GM12878 (cell line): ENCODE data around the gene BDKRB2. TPM values are rescaled to one million over a fixed set of nuclear protein-coding genes. Genes with fewer than 3 reads are reported as not detected.

ENCODE experiments used
- ATAC-seq: fragments of 200-7000 bp; cut with Tn5 transposase; 3 replicates; pipeline ENCODE4 v1.9.1; 2020; ENCODE audit warnings: mild to moderate bottlenecking, moderate library complexity
- BruUV-seq: library from RNA; stranded (reverse); fragments of 400-500 nt; replicated peaks from 2 replicates; lab custom pipeline; 2021; lab: Mats Ljungman, UMichigan
- CTCF ChIA-PET: fragments of 300-600 bp; sonication (Branson Sonifier 250); formaldehyde crosslinking; extraction: SDS; loops from one replicate; lab custom pipeline; 2021; ENCODE audit warnings: inconsistent platforms; lab: Yijun Ruan, JAX
- POLR2A ChIA-PET: fragments of 350-600 bp; formaldehyde crosslinking; extraction: SDS; loops from one replicate; lab custom pipeline; 2021; ENCODE audit warnings: inconsistent platforms; lab: Charles Lee
- RAD21 ChIA-PET: fragments of 300-600 bp; sonication (Branson Sonifier 250); formaldehyde crosslinking; loops from one replicate; lab custom pipeline; 2023; ENCODE audit warnings: antibody characterized with exemption; ENCODE audit not compliant: unreplicated experiment; lab: Charles Lee
- SMC1A ChIA-PET: fragments of 300-600 bp; sonication (Branson Sonifier 250); formaldehyde crosslinking; loops from one replicate; lab custom pipeline; 2023; ENCODE audit not compliant: unreplicated experiment, uncharacterized antibody; lab: Charles Lee
- DNase-seq: peaks from one replicate; pipeline ENCODE4 v3.0.0-alpha.2; 2011; ENCODE audit warnings: low read depth, low spot score
- FAIRE-seq: peaks from 3 replicates; lab custom pipeline; 2011; peaks lifted over from hg19 to GRCh38; lab: Jason Lieb, UNC
- H2AFZ ChIP-seq: 2 replicates; pipeline ENCODE4 v1.6.0; 2011; ENCODE audit warnings: low read depth, low read length, control low read depth; ENCODE audit not compliant: control insufficient read depth
- H3K27ac ChIP-seq: 2 replicates; pipeline ENCODE4 v1.5.1; 2011; ENCODE audit warnings: control low read depth; ENCODE audit not compliant: control insufficient read depth, insufficient read depth
- H3K27me3 ChIP-seq, 2 experiments: replicated peaks in 1 of 2; 2 replicates each; pipeline versions ENCODE4 v1.6.0 to v1.6.1; 2011; ENCODE audit warnings: low read length in 1 of 2; ENCODE audit not compliant: control insufficient read depth in 2 of 2, insufficient read depth in 2 of 2
- H3K36me3 ChIP-seq, 2 experiments: 2 replicates each; pipeline ENCODE4 v1.5.1; 2011; ENCODE audit warnings: low read length in 1 of 2; ENCODE audit not compliant: control insufficient read depth in 2 of 2, insufficient read depth in 2 of 2
- H3K4me1 ChIP-seq: 2 replicates; pipeline ENCODE4 v1.6.1; 2011; ENCODE audit warnings: mild to moderate bottlenecking, low read length, moderate library complexity, mixed read lengths; ENCODE audit not compliant: control insufficient read depth, insufficient read depth
- H3K4me2 ChIP-seq: 2 replicates; pipeline ENCODE4 v1.6.0; 2011; ENCODE audit warnings: control low read depth; ENCODE audit not compliant: control insufficient read depth, insufficient read depth
- H3K4me3 ChIP-seq: fragments of 200-600 bp; sonication (generic); 2 replicates; pipeline ENCODE4 v1.5.1; 2016
- H3K79me2 ChIP-seq: 2 replicates; pipeline ENCODE4 v1.6.0; 2011; ENCODE audit warnings: low read length; ENCODE audit not compliant: control insufficient read depth, insufficient read depth
- H3K9ac ChIP-seq: 2 replicates; pipeline ENCODE4 v1.8.0; 2011; ENCODE audit warnings: low read length, control low read depth, mixed read lengths; ENCODE audit not compliant: control insufficient read depth, insufficient read depth
- H3K9me3 ChIP-seq: replicated peaks from 3 replicates; pipeline ENCODE4 v1.5.1; 2011; ENCODE audit warnings: mild to moderate bottlenecking, low read length; ENCODE audit not compliant: control insufficient read depth, insufficient read depth
- H4K20me1 ChIP-seq: 2 replicates; pipeline ENCODE4 v1.6.0; 2011; ENCODE audit not compliant: control insufficient read depth, insufficient read depth
- ASH2L ChIP-seq: fragments of 300-600, 200-600 bp; sonication (generic); IDR thresholded peaks from 2 replicates; pipeline ENCODE4 v1.6.1; 2017; ENCODE audit warnings: low read depth, mild to moderate bottlenecking, borderline replicate concordance
- ATF7 ChIP-seq: fragments of 450-650 bp; IDR thresholded peaks from 2 replicates; pipeline ENCODE4 v1.6.1; 2016; ENCODE audit warnings: low read depth, mild to moderate bottlenecking
- BCL3 ChIP-seq: IDR thresholded peaks from 2 replicates; pipeline ENCODE4 v1.6.1; 2011; ENCODE audit warnings: borderline replicate concordance, low read depth, mild to moderate bottlenecking, moderate library complexity, low read length; ENCODE audit not compliant: insufficient read depth, poor library complexity, severe bottlenecking
- BMI1 ChIP-seq: fragments of 450-650 bp; IDR thresholded peaks from 2 replicates; pipeline ENCODE4 v1.6.1; 2016; ENCODE audit warnings: mild to moderate bottlenecking, moderate library complexity, borderline replicate concordance
- CREM ChIP-seq: IDR thresholded peaks from 2 replicates; pipeline ENCODE4 v1.6.1; 2014; ENCODE audit warnings: antibody characterized with exemption, low read depth
- FOXK2 ChIP-seq: fragments of 450-650 bp; IDR thresholded peaks from 2 replicates; pipeline ENCODE4 v1.6.1; 2017; ENCODE audit warnings: mild to moderate bottlenecking, moderate library complexity
- FOXM1 ChIP-seq: IDR thresholded peaks from 2 replicates; pipeline ENCODE4 v1.6.1; 2012; ENCODE audit warnings: low read depth, mild to moderate bottlenecking, inconsistent platforms, low read length, moderate library complexity
- GABPA ChIP-seq: IDR thresholded peaks from 2 replicates; pipeline ENCODE4 v1.6.1; 2014; ENCODE audit warnings: antibody characterized with exemption, low read depth, mild to moderate bottlenecking, inconsistent platforms
- HCFC1 ChIP-seq: fragments of 150-350 bp; IDR thresholded peaks from 2 replicates; pipeline ENCODE4 v1.6.1; 2014; ENCODE audit warnings: low read length
- SMAD5 ChIP-seq: IDR thresholded peaks from 2 replicates; pipeline ENCODE4 v1.6.1; 2016; ENCODE audit warnings: antibody characterized with exemption, low read depth
- TCF12 ChIP-seq: IDR thresholded peaks from 2 replicates; pipeline ENCODE4 v1.6.1; 2011; ENCODE audit warnings: low read depth, mild to moderate bottlenecking, low read length
- USF2 ChIP-seq: IDR thresholded peaks from 2 replicates; pipeline ENCODE4 v1.6.1; 2011; ENCODE audit warnings: low read depth, low read length, improper control_type of control experiment, borderline replicate concordance
- WGBS: methylation state at CpG from one replicate; pipeline ENCODE4 v1.1.6; 2016; ENCODE audit warnings: low lambda C conversion rate; ENCODE audit not compliant: insufficient replicate concordance, insufficient coverage; ENCODE audit errors: missing lambda C conversion rate; 5-methylcytosine and 5-hydroxymethylcytosine counted together
- in situ Hi-C: fragments of 300-500 bp; cut with MboI; formaldehyde crosslinking; loops from 9 replicates; pipeline ENCODE4 v1.14.3; 2018; ENCODE audit warnings: mixed read lengths
- intact Hi-C: fragments of 100-400 bp; cut with micrococcal nuclease; formaldehyde crosslinking; loops from one replicate; pipeline ENCODE4 v1.14.2; 2022; ENCODE audit not compliant: unreplicated experiment
- polyA plus RNA-seq, 11 experiments: library from polyadenylated mRNA; depleted of rRNA in 4 of 11; unstranded in 6 of 11; stranded (reverse) in 5 of 11; fragments of >200 nt; fragmentation: Nextera tagmentation in 4 of 11; fragmentation: Illumina TruSeq in 1 of 11; extraction: Ambion mirVana in 4 of 11; extraction: Trizol in 1 of 11; gene quantifications; 1 replicate in 1 of 11; 2 replicates in 10 of 11; pipeline versions ENCODE4 v1.2.1 to v1.2.3, GENCODE V29; 2011 to 2016; ENCODE audit warnings: inconsistent platforms in 2 of 11, missing spikeins in 2 of 11, low read depth in 1 of 11
- total RNA-seq, 4 experiments: library from RNA; depleted of rRNA in 3 of 4; stranded (reverse); fragments of >200 nt in 3 of 4; fragmentation: Illumina TruSeq in 1 of 4; extraction: Trizol in 1 of 4; gene quantifications; 2 replicates each; pipeline versions ENCODE4 v1.2.1 to v1.2.3, GENCODE V29; 2013 to 2021
- TF ChIP-seq, protein P1 (sequence below): IDR thresholded peaks from 2 replicates; pipeline ENCODE4 v1.6.1; 2012; ENCODE audit warnings: low read length, inconsistent platforms
- TF ChIP-seq, protein P2 (sequence below): IDR thresholded peaks from 2 replicates; pipeline ENCODE4 v1.6.1; 2011; ENCODE audit warnings: borderline replicate concordance, low read depth, mild to moderate bottlenecking, moderate library complexity, mixed read lengths, low read length; ENCODE audit not compliant: insufficient read depth; ENCODE audit errors: extremely low read length

Gene BDKRB2
- total and polyA plus RNA-seq, 10 of the 15 experiments (the other 5 are each of a cell fraction or from before 2014, with no cell fraction given) = 0.08 TPM; not detected in 9

DNA sequence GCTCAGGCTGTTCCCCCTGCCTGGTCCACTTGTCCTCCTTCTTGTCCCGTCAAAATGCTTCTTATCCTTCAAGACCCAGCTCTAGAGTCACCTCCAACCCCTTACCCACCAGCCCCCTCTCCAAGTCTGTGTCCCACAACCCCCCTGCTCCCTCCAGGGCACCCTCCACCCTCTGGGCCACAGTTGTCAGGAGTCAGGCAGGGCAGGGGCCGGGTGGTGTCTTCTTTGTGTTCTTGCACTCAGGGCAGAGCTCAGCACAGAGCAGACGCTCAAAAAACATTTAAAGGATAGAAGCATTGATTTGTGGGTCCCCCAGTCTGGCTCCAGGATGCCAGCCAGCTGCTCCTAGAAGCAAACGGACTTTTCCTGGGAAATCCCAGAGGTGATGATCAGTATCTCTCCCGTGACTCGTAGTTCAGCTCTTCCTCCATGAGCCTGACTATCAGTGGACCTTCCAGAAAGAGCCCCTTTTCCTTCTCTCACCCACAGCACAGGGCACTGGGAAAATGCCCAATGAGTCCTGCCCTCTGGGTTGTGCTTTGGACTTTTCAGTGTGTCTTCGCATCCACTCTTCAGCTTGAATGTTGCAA, 34.1 kb downstream of the BDKRB2 start:
- no peak overlapping the region for H3K4me3 ChIP-seq
- DNase-seq (no peak), FAIRE-seq (no peak)
- in situ Hi-C loops = no loop called here
- peaks cover 0 to 2% of the 10 kb centered on the region in 2 experiments; a peak in 1 of 4 replicates for H3K27me3 ChIP-seq
- no peaks in the 10 kb centered on the region for H3K36me3 ChIP-seq
- H3K79me2 ChIP-seq = no peaks in the 10 kb centered on the region
- TF ChIP-seq SMAD5 (no peak), FOXM1 (no peak)
- TF ChIP-seq, all 136 proteins: peak for 0
- 6% methylated on average over 7 of the region's 7 CpGs for WGBS
- CTCF ChIA-PET = no interaction called here
- H3K9ac ChIP-seq = no peak overlapping the region
- SMC1A ChIA-PET = no interaction called here
- H3K9me3 ChIP-seq = no peaks in the 10 kb centered on the region
- no peak for ATAC-seq
- BruUV-seq = no TSS peak
- RAD21 ChIA-PET = no interaction called here
- intact Hi-C loops = no loop called here
- POLR2A ChIA-PET = no interaction called here
- no peak overlapping the region for H3K4me2 ChIP-seq
- no peak overlapping the region for H2AFZ ChIP-seq
- H3K4me1 ChIP-seq = no peaks in the 10 kb centered on the region
- no peaks in the 10 kb centered on the region for H4K20me1 ChIP-seq
- no peak overlapping the region for H3K27ac ChIP-seq

DNA sequence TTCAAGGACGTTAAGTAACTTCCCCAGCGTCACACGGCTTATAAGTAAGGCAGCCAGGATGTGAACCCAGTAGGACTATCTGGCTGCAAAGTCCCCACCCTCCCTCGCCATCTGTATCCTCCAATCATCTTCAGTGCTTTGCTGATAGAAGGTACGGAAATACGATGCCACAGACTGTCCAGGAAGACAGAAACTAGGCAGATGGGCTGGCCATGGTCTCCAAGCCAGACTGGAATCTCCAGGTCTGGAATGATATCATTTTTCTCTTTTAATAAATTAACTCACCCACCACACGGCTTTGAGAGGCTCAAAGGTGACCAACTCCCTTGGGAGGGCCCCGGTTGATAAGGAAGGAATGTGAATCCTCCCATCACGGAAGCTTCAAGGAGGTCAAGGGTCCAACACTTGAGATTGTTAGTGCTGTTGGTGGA, 35.1 kb downstream of the BDKRB2 start:
- ATAC-seq (no peak), DNase-seq (no peak), FAIRE-seq (no peak)
- BruUV-seq = no TSS peak
- ChIA-PET CTCF (no interaction called here), POLR2A (no interaction called here), RAD21 (no interaction called here), SMC1A (no interaction called here)
- no peaks in the 10 kb centered on the region for H3K79me2 ChIP-seq
- intact Hi-C loops (no loop called here), in situ Hi-C loops (no loop called here)
- H3K27me3 ChIP-seq = no peaks in the 10 kb centered on the region
- no peak overlapping the region for H3K4me3 ChIP-seq
- H3K36me3 ChIP-seq = no peaks in the 10 kb centered on the region
- no peak overlapping the region for H3K27ac ChIP-seq
- no peak overlapping the region for H2AFZ ChIP-seq
- no peaks in the 10 kb centered on the region for H4K20me1 ChIP-seq
- 31% methylated on average over 9 of the region's 9 CpGs for WGBS
- H3K4me2 ChIP-seq = no peak overlapping the region
- H3K9me3 ChIP-seq = no peaks in the 10 kb centered on the region
- H3K9ac ChIP-seq = no peak overlapping the region
- no peaks in the 10 kb centered on the region for H3K4me1 ChIP-seq
- no peak for TF ChIP-seq TCF12
- TF ChIP-seq ASH2L = no peak
- no peak for TF ChIP-seq GABPA
- TF ChIP-seq ATF7 = no peak
- TF ChIP-seq, protein P1, sequence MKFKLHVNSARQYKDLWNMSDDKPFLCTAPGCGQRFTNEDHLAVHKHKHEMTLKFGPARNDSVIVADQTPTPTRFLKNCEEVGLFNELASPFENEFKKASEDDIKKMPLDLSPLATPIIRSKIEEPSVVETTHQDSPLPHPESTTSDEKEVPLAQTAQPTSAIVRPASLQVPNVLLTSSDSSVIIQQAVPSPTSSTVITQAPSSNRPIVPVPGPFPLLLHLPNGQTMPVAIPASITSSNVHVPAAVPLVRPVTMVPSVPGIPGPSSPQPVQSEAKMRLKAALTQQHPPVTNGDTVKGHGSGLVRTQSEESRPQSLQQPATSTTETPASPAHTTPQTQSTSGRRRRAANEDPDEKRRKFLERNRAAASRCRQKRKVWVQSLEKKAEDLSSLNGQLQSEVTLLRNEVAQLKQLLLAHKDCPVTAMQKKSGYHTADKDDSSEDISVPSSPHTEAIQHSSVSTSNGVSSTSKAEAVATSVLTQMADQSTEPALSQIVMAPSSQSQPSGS = no peak
- TF ChIP-seq, protein P2, sequence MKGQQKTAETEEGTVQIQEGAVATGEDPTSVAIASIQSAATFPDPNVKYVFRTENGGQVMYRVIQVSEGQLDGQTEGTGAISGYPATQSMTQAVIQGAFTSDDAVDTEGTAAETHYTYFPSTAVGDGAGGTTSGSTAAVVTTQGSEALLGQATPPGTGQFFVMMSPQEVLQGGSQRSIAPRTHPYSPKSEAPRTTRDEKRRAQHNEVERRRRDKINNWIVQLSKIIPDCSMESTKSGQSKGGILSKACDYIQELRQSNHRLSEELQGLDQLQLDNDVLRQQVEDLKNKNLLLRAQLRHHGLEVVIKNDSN = no peak
- no peak for TF ChIP-seq FOXK2
- no peak for TF ChIP-seq CREM
- TF ChIP-seq USF2 = no peak
- no peak for TF ChIP-seq BMI1
- no peak for TF ChIP-seq BCL3
- TF ChIP-seq HCFC1 = no peak
